Heart left ventricle (tissue), 13 donors: Measurements from ENCODE around the gene LYPD8.

Source experiments
- CTCF ChIP-seq, 12 donors: fragments of 200-600 bp; sonication (generic) in 4 of 12; IDR thresholded peaks; one replicate each; pipeline versions ENCODE4 v1.5.0 to v1.8.0; 2018 to 2022; ENCODE audit warnings: antibody characterized with exemption in 12 of 12, mild to moderate bottlenecking in 5 of 12
- POLR2A ChIP-seq, 2 donors: fragments of 450-650 bp; IDR thresholded peaks; one replicate each; pipeline ENCODE4 v1.6.1; 2017; ENCODE audit warnings: antibody characterized with exemption in 2 of 2, mild to moderate bottlenecking in 2 of 2, moderate library complexity in 2 of 2
- donor health status: ischemic (EF 13 %, LVEDD 7.1; RV severe dilation, severe dysfunction).
- donor health status: DM: no; HTN: yes; CAD: no.
- donor health status: DM: no; HTN: no; CAD: no.
- donor health status: ischemic (EF 25% LVEDD 6.9; RV normal size, moderate dysfunction).
- donor health status: ischemic (EF 25% LVEDD 5.7; RV mildly dilated, moderate dysfunction).
- donor health status: ischemic (EF 35%, LVEDD 5.7; RV mildly dilated, moderate dysfunction).
- donor health status: nonischemic (EF 11% LVEDD 7.7; RV severe dilation, severe dysfunction).
- donor health status: DM: yes; HTN: yes; CAD: no.
- donor health status: PGD.
- donor health status: ischemic (EF 29% LVEDD 5.4; RV normal size, mild dysfunction).
- donor health status: nonischemic (EF 23%, LVEDD 6.1; RV moderate dilation, normal function).

- TF ChIP-seq CTCF (IDR thresholded peaks at IDR 0.05): no peak
- TF ChIP-seq POLR2A (IDR thresholded peaks at IDR 0.05): no peak
Observed at GRCh38 chr1:248710305-248710900, 45.2 kb downstream of the LYPD8 start.
